Measurements from ENCODE around the gene NAALADL2. TPM values are rescaled to one million over a fixed set of nuclear protein-coding genes. Genes with fewer than 3 reads are reported as not detected.

Gene NAALADL2
- total RNA-seq, 1 experiment from 2014 or later: 12.8 TPM

- TF ChIP-seq CTCF (conservative IDR thresholded peaks at IDR 0.05) (no peak), EZH2 (IDR thresholded peaks at IDR 0.05; ENCODE audit: low read depth) (no peak)
- H3F3A ChIP-seq (ENCODE audit: insufficient read depth, low read depth): no peaks in the 10 kb centered on the region
- no peaks in the 10 kb centered on the region for H3K9me3 ChIP-seq (ENCODE audit: insufficient read depth, low read depth)
- H3K4me2 ChIP-seq: no peak overlapping the region
- no peak overlapping the region for H2AFZ ChIP-seq
- H4K20me1 ChIP-seq (ENCODE audit: insufficient read depth): no peaks in the 10 kb centered on the region
- no TSS peak for BruUV-seq (replicated peaks)
- H3K27ac ChIP-seq: no peak overlapping the region
- ChIA-PET CTCF (interaction anchor here (0.6 kb wide), 1 partner anchor 101 kb away, joined by 5 read pairs; no protein-coding TSS in a partner anchor), POLR2A (ENCODE audit: unreplicated experiment) (no interaction called here)
- H3K79me2 ChIP-seq (ENCODE audit: low read depth): no peaks in the 10 kb centered on the region
- H3K4me3 ChIP-seq: no peak overlapping the region
- no peaks in the 10 kb centered on the region for H3K9me2 ChIP-seq (ENCODE audit: insufficient read depth)
- H3K36me3 ChIP-seq (ENCODE audit: low read depth): no peaks in the 10 kb centered on the region
- no peaks in the 10 kb centered on the region for H3K27me3 ChIP-seq (ENCODE audit: insufficient read depth, low read depth)
- H3K4me1 ChIP-seq (replicated peaks; ENCODE audit: insufficient read depth): no peaks in the 10 kb centered on the region
- intact Hi-C loops (cut with micrococcal nuclease; ENCODE audit: unreplicated experiment): no loop called here
- no peak for DNase-seq
Observed at GRCh38 chr3:175617247-175617646, 758.1 kb downstream of the NAALADL2 start.

DNA sequence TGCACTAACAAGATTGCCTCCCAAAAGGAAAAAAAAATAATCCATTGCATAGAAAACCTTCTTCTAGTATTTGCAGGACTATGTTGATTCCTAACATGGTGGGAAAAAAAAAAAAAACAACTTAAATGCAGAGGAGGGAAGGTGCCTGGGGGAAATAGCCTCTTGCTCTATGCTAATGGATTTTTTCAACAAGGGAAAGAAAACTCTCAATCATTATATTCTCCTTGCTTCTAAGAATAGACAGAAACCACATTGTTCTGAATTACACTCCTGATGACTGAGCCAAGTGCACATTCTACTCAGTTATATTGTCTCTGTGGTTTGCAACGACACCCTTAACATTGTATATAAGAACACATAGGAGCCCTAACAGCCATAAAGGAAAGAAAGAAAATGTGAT lies 760.2 kb downstream of the NAALADL2 start:
- no peak for TF ChIP-seq EZH2 (IDR thresholded peaks at IDR 0.05; ENCODE audit: low read depth)
- TF ChIP-seq CTCF (conservative IDR thresholded peaks at IDR 0.05): no peak
- Histone ChIP-seq H3K4me3 (no peak overlapping the region), H3F3A (ENCODE audit: insufficient read depth, low read depth) (no peaks in the 10 kb centered on the region), H3K9me2 (ENCODE audit: insufficient read depth) (no peaks in the 10 kb centered on the region), H3K79me2 (ENCODE audit: low read depth) (no peaks in the 10 kb centered on the region), H2AFZ (no peak overlapping the region), H3K4me2 (no peak overlapping the region), H3K36me3 (ENCODE audit: low read depth) (no peaks in the 10 kb centered on the region), H3K4me1 (replicated peaks; ENCODE audit: insufficient read depth) (no peaks in the 10 kb centered on the region), H3K27ac (no peak overlapping the region), H4K20me1 (ENCODE audit: insufficient read depth) (no peaks in the 10 kb centered on the region), H3K9me3 (ENCODE audit: insufficient read depth, low read depth) (no peaks in the 10 kb centered on the region), H3K27me3 (ENCODE audit: insufficient read depth, low read depth) (no peaks in the 10 kb centered on the region)
- BruUV-seq (replicated peaks): no TSS peak
- ChIA-PET POLR2A (ENCODE audit: unreplicated experiment) (no interaction called here), CTCF (no interaction called here)
- intact Hi-C loops (cut with micrococcal nuclease; ENCODE audit: unreplicated experiment): no loop called here
- no peak for DNase-seq

DNA sequence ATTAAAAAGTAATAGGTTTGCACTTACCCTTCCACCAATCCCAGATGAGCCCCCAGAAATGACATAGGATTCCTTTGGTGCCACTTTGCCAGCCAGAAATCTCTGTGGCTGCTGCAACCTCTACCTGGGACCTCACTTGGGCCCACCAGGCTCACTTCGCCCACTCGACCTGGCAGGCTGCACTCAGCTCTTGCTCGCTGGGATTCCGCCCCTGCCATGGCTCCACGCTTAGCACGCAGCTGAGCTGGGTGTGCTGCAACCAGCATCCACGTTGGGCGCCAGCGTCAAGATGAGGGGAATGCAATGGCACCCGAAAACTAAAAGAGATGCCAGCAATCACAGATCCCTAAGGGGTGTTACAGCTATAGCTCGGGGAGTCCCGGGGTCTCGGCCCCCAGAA lies 761.0 kb downstream of the NAALADL2 start:
- POLR2A ChIA-PET (ENCODE audit: unreplicated experiment): no interaction called here
- no TSS peak for BruUV-seq (replicated peaks)

More for the DNA sequence above, 761.0 kb downstream of the NAALADL2 start:
- intact Hi-C loops (cut with micrococcal nuclease; ENCODE audit: unreplicated experiment): no loop called here
- Histone ChIP-seq H3K9me3 (ENCODE audit: insufficient read depth, low read depth) (no peaks in the 10 kb centered on the region), H2AFZ (no peak overlapping the region), H3K27me3 (ENCODE audit: insufficient read depth, low read depth) (no peaks in the 10 kb centered on the region), H3F3A (ENCODE audit: insufficient read depth, low read depth) (no peaks in the 10 kb centered on the region), H3K4me1 (replicated peaks; ENCODE audit: insufficient read depth) (no peaks in the 10 kb centered on the region), H3K4me3 (no peak overlapping the region), H3K36me3 (ENCODE audit: low read depth) (no peaks in the 10 kb centered on the region), H3K79me2 (ENCODE audit: low read depth) (no peaks in the 10 kb centered on the region), H3K9me2 (ENCODE audit: insufficient read depth) (no peaks in the 10 kb centered on the region; the same call in 1 of the 2 replicates), H4K20me1 (ENCODE audit: insufficient read depth) (no peaks in the 10 kb centered on the region), H3K27ac (no peak overlapping the region), H3K4me2 (no peak overlapping the region)
- DNase-seq: no peak
- TF ChIP-seq EZH2 (IDR thresholded peaks at IDR 0.05; ENCODE audit: low read depth) (no peak), CTCF (conservative IDR thresholded peaks at IDR 0.05) (no peak)
- CTCF ChIA-PET: no interaction called here
